ENCODE data around the gene COX7B2.

COX7B2 gene

DNA sequence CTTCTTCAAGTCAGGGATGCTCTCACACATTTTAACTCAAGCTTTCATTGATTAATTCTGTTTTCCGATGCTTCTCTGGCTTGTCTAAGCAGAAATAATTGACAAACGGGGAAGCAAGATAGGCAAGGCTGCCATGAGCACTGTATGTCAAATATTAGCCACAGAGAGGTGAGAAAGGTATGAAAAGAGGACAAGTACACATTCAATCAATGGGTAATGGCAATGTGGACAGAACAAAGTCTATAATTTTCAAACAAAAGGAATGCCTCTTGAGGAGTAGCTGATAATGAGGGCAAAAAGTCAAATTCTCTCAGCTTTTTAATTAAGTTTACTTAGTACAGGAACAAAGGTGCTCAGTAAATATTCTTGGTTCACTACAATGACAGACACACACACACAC, 19.6 kb downstream of the COX7B2 start:
- no peak for DNase-seq (ENCODE audit: low read depth in 2 of 2)

DNA sequence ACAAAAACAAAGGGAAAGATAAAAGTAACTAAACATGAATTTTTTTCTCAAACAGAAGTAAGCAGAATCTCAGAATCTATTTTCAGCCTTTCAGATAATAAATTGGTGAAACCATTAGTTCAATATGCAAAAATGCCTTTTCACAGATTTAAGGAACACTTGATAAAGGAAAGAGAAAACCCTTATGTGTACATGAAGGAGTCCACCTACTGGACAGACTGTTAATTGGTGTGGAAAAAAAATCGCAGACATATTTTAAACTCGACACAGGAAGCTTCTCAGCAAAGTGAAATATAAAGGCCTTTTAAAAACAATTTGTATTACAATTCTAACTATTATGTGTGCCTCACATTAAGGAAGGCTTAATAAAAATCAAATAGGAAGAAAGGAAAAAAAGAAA, 22.3 kb downstream of the COX7B2 start:
- DNase-seq (ENCODE audit: low read depth in 2 of 2), result no peak

DNA sequence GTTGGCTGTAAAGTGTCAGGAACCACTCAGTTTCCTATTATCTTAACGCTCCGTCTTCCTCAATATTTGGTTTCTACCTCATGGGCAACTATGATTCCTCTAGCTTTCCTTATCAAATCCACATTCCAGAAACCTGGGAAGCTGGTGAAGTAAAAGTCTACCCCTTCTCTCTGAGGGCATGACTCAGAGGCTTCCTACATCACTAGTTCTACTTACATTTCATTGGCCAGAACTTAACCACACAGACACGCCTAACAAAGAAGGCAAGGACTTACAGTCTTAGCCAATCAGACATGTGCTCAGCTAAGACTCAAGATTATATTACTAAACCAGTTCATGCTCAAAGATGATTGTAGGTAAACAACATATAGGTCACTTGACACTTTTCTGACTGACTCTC, 30.4 kb downstream of the COX7B2 start:
- no peak for DNase-seq (ENCODE audit: low read depth in 2 of 2)

DNA sequence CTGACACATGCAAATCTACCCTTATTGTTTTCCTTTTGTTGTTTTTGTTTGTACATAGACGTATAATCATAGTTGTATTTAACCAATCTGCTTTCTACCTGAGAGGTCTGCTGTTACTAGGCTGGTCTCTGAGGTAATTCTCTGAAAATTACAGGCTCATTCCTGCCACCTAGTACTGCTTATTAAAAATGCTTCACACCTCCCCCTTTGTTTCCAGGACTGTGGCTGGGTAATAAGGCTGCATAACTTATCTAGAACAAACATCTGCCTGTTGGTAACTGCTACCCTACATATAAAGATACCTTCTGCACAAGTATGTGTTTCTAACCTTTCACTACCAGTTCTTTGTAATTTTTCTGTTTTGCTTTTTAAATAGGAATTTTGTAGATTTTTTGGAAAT, 34.2 kb downstream of the COX7B2 start:
- no peak for DNase-seq (ENCODE audit: low read depth in 2 of 2)

DNA sequence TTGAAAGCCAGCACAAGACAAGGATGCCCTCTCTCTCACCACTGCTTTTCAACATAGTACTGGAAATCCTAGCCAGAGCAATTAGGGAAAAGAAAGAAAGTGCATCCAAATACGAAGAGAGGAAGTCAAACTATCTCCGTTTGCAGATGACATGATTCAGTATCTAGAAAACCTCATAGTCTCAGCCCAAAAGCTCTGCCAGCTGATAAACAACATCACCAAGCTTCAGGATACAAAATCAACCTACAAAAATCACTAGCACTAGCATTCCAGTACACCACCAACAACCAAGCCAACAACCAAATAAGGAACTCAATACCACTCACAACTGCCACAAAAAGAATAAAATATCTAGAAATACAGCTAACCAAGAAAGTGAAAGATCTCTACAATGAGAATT, 38.6 kb downstream of the COX7B2 start:
- no peak for DNase-seq (ENCODE audit: low read depth in 2 of 2)

DNA sequence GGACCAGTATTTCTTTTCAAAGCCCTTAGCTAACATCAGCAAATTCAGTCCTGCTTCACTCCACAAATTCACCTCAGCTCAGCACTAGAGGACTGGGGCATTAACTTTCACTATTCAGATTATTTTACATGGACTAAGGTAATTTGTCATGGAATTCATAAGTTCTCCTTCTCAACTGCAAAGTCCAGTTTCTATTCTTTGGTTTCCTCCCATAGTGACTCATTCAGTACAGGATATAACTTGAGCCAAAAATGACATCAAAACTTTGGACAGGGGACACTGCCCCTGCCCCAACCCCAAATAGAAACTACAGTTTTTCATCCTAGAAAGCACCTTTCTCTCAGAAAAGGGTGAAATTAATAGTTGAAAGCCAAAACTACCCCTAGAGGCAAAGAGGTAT, 52.7 kb downstream of the COX7B2 start:
- DNase-seq (ENCODE audit: low read depth in 2 of 2), result no peak

DNA sequence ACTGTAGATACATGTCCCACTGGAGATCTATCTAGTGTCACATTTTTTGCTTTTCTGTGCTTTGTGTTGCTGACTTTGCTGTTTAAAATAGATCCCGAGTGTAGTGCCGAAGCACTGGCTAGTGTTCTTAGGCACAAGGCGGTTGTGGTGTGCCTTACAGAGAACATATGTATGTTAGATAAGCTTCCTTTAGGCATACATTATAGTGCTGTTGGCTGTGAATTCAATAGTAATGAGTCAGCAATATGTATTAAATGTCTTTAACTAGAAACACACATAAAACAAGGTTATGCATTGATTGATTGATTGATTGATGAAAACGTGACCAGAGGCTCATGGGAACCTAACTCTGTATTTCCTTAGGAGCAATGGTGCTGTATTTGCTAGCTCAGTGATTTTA, 56.2 kb downstream of the COX7B2 start:
- DNase-seq (ENCODE audit: low read depth in 2 of 2), result no peak

DNA sequence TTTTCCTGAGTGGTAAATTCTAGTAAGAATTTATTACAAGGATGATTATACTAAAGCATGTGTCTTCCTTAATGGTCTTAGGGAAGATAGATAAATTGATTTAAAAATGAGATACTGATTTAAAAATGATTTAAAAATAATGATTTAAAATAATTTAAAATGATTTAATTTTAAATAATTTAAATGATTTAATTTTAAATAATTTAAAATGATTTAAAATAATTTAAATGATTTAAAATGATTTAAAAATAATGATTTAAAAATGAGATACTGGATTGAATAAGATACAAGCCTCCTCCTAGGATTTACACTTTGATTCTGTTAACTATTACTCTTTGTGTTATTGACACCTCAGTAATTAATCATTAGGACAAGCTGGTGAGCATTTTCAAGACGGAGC, 59.0 kb downstream of the COX7B2 start:
- no peak for DNase-seq (ENCODE audit: low read depth in 2 of 2)

DNA sequence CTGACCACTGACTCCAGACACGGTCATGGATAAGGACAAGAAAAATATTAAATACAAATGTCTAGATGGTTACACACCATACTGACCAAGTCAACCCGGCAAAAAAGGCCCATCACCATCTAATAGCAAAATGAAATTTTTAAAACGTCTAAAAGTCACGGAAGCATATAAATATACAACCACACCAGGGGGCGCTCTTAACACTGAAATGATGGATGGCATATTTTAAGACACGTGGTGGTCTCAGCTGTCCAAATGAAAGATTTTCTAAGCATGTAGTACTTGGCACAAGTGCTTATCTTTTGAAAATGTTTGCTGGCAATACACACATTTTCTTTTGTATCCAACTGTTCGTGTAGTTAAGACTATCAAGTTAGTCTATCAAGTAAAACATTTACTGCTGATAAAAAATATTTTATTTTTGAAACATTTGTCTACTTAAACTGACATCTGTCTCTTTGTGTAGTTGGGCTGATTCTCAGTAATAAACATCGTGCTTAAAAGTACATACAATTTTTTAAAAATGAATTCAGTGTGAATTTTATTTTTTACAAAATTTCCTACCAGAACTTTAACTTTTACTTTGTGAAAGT, 64.6 kb downstream of the COX7B2 start:
- peak in 1 of 2 experiments; percentile 36 for DNase-seq (ENCODE audit: low read depth in 2 of 2)

DNA sequence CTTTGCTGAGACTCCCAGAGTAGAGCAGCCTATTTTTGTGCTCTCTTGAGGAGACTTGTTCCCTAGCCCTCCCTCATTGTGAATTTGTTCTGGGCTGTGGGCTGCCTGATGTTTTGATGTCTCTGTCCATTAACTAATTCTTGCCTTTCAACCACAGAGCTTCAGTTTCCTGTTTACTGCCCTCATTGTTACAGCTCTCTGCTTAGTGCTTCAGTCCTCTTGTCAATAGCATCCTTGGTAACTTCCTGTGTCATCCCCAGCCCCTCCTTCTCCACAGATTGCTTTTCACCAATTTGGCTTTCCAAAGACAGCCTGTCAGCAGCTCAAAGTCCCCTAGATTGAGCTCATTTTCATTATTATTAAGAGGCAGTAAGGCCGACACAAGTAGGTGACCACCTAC, 69.9 kb downstream of the COX7B2 start:
- DNase-seq (ENCODE audit: low read depth in 2 of 2), result no peak

DNA sequence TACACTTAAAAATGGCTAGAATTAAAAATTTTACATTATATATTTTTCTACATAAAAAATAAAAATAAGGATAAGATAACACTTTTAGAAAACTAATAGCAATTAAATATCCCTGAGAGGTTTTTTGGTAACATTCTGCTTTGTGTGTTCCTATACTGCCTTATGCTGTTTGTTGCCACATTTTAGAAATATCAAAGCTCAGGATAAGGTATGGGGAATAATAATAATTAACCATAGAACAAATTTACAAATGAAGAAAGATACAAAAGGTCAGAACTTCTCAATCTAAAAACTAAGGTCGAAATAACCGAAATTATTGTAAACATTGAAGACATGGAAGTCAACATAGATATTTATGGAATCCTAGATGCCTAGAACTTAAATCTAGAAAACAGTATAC, 71.4 kb downstream of the COX7B2 start:
- no peak for DNase-seq (ENCODE audit: low read depth in 2 of 2)

DNA sequence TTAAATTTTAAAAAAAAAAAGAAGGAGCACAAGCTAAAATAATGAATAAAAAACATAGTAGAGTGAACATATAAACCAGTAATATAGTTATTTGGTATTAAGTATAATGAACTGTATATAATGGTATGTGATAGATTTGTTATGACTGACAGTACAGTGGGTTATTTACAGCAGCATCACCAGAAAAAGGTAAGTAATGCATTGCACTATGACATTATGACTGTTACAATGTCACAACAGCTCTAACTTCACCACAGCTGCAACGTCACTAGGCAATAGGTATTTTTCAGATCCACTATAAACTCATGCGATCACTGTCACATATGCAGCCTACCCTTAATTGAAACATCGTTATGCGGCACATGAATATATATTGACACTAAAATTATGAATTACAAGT, 72.5 kb downstream of the COX7B2 start:
- DNase-seq (ENCODE audit: low read depth in 2 of 2), result no peak

DNA sequence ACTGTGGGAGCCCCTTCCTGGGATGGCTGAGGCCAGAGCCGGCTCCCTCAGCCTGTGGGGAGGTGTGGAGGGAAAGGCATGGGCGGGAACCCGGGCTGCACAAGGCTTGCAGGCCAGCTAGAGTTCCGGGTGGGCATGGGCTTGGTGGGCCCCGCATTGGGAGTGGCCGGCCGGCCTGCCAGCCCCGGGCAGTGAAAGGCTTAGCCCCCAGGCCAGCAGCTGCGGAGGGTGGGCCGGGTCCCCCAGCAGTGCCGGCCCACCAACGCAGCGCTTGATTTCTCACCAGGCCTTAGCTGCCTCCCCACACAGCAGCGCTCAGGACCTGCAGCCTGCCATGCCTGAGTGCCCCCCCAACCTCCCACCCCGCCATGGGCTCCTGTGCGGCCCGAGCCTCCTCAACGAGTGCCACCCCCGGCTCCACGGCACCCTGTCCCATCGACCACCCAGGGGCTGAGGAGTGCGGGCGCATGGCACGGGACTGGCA, 78.0 kb downstream of the COX7B2 start:
- no peak for DNase-seq (ENCODE audit: low read depth in 2 of 2)

DNA sequence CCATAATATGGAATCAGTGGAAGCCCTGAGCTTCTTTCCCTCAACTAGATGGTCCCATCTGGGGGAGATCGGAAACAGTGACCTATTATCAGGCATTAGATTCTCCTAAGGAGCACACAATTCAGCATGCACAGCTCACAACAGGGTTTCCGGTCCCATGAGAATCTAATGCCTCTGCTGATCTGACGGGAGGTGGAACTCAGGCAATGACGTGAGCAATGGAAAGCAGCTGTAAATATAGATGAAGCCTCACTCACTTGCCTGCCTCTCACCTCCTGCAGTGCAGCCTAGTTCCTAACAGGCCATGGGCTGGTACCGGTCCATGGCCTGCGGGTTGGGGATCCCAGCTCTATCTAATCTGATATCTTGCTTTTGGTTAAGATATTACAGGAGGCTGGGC, 88.9 kb downstream of the COX7B2 start:
- DNase-seq (ENCODE audit: low read depth in 2 of 2), result no peak

DNA sequence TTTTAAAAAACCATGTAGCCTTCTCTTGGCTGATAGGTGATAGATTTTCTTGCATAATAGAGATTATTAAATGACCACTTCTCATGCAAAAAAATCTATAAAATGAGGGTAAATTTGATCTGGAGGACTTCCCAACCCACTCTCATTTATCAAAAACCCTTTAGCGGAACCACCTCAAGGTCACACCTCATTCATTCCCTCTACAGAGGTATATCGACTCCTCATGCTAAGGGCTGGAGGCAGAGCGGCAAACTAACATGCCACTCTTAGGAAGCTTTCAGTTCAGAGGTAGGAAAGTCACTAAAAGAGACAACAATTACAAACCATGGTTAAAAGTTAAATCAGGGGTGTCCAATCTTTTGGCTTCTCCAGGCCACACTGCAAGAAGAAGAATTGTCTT, 90.0 kb downstream of the COX7B2 start:
- DNase-seq (ENCODE audit: low read depth in 2 of 2), result no peak

DNA sequence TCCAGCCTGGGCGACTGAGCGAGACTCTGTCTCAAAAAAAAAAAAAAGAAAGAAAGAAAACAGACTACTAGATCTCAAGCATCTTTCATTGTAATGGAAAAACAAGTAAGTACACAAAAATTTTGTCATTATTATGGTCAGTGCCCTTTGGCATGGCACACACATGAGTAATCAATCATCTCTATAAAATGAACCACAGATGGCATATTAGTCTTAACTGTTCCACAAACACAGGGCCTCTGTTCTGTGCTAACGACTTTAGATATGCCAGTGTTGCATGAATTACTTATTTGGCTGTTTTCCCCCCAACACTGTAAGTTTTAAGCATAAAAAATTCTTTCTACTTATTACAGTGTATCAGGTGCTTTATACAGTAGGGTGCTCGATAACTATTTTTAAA, 90.4 kb downstream of the COX7B2 start:
- no peak for DNase-seq (ENCODE audit: low read depth in 2 of 2)

DNA sequence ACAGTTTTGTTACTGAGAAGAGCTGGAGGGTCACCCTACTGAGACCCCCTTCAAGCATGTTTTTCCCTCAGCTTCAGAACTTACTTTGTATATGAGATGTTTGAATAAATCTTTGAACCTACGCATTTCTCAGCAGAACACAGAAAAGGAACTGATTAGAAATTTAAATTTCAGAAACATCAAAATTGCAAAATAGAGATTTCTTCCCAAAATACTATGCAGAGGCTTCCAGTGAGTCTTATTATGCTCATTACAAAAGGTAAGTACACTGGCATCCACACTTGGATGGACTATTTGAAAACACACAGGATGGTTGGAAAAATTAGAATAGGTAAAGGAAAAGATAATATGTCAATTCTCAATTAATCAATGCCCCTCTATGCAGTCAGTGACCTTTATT, 91.2 kb downstream of the COX7B2 start:
- DNase-seq (ENCODE audit: low read depth in 2 of 2), result no peak

DNA sequence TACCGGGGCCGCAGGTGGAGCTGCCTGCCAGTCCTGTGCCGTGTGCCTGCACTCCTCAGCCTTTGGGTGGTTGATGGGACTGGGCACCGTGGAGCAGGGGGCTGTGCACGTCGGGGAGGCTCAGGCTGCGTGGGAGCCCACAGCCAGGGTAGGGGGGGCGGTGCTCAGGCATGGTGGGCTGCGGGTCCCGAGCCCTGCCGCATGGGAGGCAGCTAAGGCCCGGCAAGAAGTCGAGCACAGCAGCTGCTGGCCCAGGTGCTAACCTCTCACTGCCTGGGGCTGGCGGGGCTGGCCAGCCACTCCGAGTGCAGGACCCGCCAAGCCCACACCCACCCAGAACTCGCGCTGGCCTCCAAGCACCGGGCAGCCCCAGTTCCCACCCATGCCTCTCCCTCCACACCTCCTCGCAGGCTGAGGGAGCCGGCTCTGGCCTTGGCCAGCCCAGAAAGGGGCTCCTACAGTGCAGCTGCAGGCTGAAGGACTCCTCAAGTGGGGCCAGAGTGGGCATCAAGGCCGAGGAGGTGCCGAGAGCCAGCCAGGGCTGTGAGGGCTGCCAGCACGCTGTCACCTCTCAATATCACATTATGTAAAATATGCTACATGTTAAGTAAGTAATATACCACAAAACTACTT, 104.1 kb downstream of the COX7B2 start:
- DNase-seq (ENCODE audit: low read depth in 2 of 2), result no peak

DNA sequence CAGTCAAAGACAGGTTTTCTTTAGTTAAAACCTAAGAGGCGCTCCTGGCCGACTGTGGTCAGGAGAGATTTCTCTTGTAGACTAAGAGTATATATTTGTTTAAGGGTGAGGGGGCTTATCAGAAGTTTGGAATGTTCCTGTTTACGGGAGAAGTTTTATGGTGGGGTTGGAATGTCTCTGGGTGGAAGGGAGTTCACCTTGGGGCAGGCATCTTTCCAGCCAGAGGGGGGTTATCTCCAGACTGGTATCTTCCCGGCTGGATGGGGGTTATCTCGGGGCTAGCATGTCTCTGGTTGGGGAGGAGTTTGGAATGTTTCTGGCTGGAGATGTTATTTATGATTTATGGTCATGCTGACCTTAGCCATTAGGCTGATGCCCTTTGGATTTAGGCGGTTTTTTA, 116.0 kb downstream of the COX7B2 start:
- DNase-seq (ENCODE audit: low read depth in 2 of 2), result no peak

DNA sequence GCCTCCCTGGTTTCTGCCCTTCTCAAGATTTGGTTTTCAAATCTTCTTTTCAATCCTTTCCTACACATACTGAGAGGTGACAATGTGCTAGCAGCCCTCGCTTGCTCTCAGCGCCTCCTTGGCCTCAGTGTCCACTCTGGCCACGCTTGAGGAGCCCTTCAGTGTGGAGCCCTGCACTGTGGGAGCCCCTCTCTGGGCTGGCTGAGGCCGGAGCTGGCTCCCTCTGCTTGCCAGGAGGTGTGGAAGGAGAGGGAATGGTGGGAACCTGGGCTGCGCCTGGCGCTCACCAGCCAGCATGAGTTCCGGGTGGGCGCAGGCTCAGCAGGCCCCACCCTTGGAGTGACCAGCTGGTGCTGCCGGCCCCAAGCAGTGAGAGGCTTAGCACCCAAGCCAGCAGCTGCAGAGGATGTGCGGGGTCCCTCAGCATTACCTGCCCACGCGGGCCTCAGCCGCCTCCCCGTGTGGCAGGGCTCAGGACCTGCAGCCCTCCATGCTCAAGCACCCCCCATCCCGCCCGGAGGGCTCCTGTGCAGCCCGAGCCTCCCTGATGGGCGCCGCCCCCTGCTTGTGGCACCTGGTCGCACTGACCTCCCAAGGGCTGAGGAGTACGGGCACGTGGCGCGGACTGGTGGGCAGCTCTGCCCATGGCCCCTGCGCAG, 127.5 kb downstream of the COX7B2 start:
- no peak for DNase-seq (ENCODE audit: low read depth in 2 of 2)

DNA sequence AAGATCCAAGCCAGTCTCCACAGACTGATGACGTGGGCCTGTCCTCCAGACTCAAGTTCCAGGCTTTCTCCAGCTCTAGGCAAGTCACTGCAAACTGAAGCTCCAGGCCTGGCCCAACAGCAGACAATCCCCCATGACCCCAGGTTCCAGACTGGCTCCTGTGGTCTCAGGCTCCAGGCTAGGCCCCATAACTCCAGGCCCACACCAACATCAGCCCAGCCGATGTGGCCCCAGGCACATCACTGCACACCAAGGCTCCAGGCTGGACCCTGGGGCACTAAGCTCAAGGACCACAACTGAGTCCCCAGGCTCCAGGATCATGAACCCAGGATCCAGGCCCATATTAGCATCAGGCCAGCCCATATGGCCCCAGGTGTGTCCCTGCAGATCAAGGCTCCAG, 143.6 kb downstream of the COX7B2 start:
- DNase-seq (ENCODE audit: low read depth in 2 of 2), result no peak

DNA sequence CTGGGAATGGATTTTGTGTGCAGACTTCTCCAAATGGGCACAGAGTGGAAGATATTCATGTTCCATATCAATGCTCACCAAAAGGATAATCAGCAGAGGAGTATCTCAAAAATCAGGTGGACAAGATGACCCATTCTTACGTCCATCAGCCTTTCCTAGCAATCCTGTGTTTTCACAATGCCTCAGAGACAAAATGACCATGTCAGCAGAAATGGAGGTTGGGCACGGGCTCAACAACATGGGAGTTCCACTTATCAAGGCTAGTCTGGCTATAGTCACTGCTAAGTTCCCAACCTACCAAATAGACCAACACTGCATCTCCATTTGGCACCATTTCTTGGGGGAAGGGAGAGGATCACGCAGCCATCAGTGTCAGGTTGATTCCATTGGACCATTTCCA, 179.0 kb downstream of the COX7B2 start:
- DNase-seq (ENCODE audit: low read depth in 2 of 2), result no peak

DNA sequence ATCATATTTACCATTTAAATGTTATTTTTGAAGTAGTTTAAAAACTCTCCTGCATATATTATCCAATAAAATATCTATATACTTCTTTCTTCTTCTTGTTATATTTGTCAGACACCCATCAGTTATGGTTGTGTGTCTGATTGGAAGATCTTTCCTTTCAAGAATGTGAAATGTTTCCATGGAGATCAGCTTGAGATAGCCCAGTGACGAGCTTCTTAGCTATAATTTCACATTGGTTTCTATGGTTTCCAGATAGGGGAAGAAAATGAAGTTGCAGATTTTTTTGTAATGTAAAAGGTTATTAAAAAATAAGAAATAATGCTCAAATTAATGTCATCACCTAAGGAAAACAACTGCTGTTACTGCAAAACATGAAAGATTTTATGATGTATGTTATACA, 189.0 kb downstream of the COX7B2 start:
- no peak for DNase-seq (ENCODE audit: low read depth in 2 of 2)

DNA sequence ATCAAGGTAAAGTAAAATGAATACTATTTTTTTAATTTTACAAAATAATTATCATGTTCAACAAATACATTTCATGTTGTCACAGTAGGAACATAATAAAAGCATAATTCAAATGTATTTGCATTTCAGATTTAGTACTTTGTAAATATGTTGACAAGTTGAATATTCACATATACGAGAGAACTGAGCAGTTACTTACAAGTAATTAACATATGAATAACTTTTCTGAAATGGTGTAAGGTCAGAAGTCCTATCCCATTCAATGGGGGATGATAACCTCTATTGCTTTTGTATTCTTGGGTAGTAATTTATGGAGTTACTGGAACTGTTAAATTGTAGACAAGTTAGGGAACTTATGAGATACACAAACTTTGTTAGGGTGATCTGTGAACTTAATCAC, 191.1 kb downstream of the COX7B2 start:
- DNase-seq (ENCODE audit: low read depth in 2 of 2), result no peak
